Measurements from ENCODE around the gene STK32A. TPM values are rescaled to one million over a fixed set of nuclear protein-coding genes. Genes with fewer than 3 reads are reported as not detected.
"Not testable (repeated sequence)": the region's sequence is repeated elsewhere in the genome, so short reads cannot be mapped to it uniquely, and the experiment has no call there.

STK32A gene
- total and polyA plus RNA-seq, 9 of the 15 experiments (the other 6 are each of a cell fraction or from before 2014, with no cell fraction given), result not detected

DNA sequence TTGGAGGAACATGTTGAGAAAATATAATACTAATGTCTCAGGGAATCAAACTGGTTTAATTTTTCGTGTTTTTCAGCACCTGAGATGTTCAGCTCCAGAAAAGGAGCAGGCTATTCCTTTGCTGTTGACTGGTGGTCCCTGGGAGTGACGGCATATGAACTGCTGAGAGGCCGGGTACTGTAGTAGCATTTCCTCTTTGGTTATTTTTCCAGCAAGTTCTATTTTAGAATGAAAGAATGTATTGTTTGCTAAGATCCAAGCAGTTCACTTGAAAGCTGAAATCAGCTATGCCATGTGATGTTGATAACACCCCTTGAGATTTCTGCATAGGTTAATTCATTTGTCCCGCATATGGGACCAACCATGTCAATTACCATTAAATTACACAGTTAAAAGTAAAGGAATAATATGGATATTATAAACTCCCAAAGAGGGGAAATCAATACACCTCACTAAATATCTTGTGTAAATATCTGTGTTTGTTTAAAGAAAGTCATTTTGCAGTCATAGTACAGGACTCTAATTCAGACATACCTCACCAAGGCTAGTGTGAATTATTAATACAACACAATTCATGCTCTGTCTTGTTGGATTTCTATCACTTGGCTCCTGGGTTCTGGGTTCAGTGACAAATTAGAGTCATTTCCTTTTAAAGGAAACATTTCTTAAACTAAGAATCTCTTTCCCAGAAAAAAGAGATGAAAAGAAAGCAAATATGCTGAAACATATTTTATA lies 126.8 kb downstream of the STK32A start:
- WGBS (ENCODE audit: insufficient coverage, low coverage, missing lambda C conversion rate), result 0% methylated on average over 4 of the region's 4 CpGs
- no TSS peak for BruUV-seq (replicated peaks)
- no peaks in the 10 kb centered on the region for H3K4me1 ChIP-seq (replicated peaks in 1 of 2; ENCODE audit: control insufficient read depth in 2 of 2, insufficient read depth in 2 of 2, low read length in 2 of 2)
- no peak overlapping the region for H3K9ac ChIP-seq (ENCODE audit: insufficient read depth in 1 of 2, low read depth in 2 of 2, low read length in 2 of 2)
- no peaks in the 10 kb centered on the region for H3K9me3 ChIP-seq (replicated peaks; ENCODE audit: control insufficient read depth, insufficient read depth, low read depth, low read length)
- ChIA-PET CTCF (ENCODE audit: low intra/inter-chr PET ratio) (no interaction called here), POLR2A (no interaction called here)
- H3K27me3 ChIP-seq (ENCODE audit: control insufficient read depth in 2 of 2, insufficient read depth in 2 of 2, low read length in 2 of 2), result no peaks in the 10 kb centered on the region
- in situ Hi-C loops (cut with MboI) (no loop called here), intact Hi-C loops (cut with micrococcal nuclease) (no loop called here)
- no peak overlapping the region for H3K4me2 ChIP-seq (ENCODE audit: insufficient read depth, low read length)
- no peak overlapping the region for H3K27ac ChIP-seq (ENCODE audit: extremely low read depth, low read depth, low read length)
- H3K79me2 ChIP-seq (ENCODE audit: control insufficient read depth, insufficient read depth, low read length), result no peaks in the 10 kb centered on the region
- FAIRE-seq (no peak), ATAC-seq (no peak), DNase-seq (ENCODE audit: extremely low read depth in 1 of 4, low spot score in 3 of 4) (no peak)
- H3K36me3 ChIP-seq (ENCODE audit: control insufficient read depth, insufficient read depth, low read length), result no peaks in the 10 kb centered on the region
- H3K4me3 ChIP-seq, result no peak overlapping the region
- no peak for TF ChIP-seq PHF20 (IDR thresholded peaks at IDR 0.05; ENCODE audit: partially characterized antibody)
- no peak for TF ChIP-seq SMAD2 (IDR thresholded peaks at IDR 0.05; ENCODE audit: low read depth, low read length)
- TF ChIP-seq FOXJ2 (tag; IDR thresholded peaks at IDR 0.05), result no peak
- no peaks in the 10 kb centered on the region for H3K9me1 ChIP-seq (ENCODE audit: control insufficient read depth, insufficient read depth, low read length)
- no peaks in the 10 kb centered on the region for H4K20me1 ChIP-seq (replicated peaks; ENCODE audit: control insufficient read depth, insufficient read depth, low read length)
- no peak overlapping the region for H2AFZ ChIP-seq (ENCODE audit: low read depth, low read length)

DNA sequence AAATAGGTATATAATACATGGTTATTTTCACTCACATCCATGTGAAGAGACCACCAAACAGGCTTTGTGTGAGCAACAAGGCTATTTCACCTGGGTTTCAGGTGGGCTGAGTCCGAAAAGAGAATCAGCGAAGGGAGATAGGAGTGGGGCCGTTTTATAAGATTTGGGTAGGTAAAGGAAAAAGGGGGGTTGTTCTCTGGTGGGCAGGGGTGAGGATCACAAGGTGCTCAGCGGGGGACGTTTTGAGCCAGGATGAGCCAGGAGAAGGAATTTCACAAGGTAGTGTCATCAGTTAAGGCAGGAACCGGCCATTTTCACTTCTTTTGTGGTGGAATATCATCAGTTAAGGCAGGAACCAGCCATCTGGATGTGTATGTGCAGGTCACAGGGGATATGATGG lies 132.6 kb downstream of the STK32A start:
- intact Hi-C loops (cut with micrococcal nuclease); DNase-seq (ENCODE audit: extremely low read depth in 1 of 4, low spot score in 3 of 4); H3K79me2 ChIP-seq (ENCODE audit: control insufficient read depth, insufficient read depth, low read length); BruUV-seq (replicated peaks); H3K9ac ChIP-seq (ENCODE audit: insufficient read depth in 1 of 2, low read depth in 2 of 2, low read length in 2 of 2); H3K4me2 ChIP-seq (ENCODE audit: insufficient read depth, low read length); FAIRE-seq; H3K36me3 ChIP-seq (ENCODE audit: control insufficient read depth, insufficient read depth, low read length); H3K9me1 ChIP-seq (ENCODE audit: control insufficient read depth, insufficient read depth, low read length); H4K20me1 ChIP-seq (replicated peaks; ENCODE audit: control insufficient read depth, insufficient read depth, low read length); H3K4me1 ChIP-seq (replicated peaks in 1 of 2; ENCODE audit: control insufficient read depth in 2 of 2, insufficient read depth in 2 of 2, low read length in 2 of 2); H3K27me3 ChIP-seq (ENCODE audit: control insufficient read depth in 2 of 2, insufficient read depth in 2 of 2, low read length in 2 of 2); POLR2A ChIA-PET; H3K9me3 ChIP-seq (replicated peaks; ENCODE audit: control insufficient read depth, insufficient read depth, low read depth, low read length); H3K27ac ChIP-seq (ENCODE audit: extremely low read depth, low read depth, low read length); ATAC-seq; in situ Hi-C loops (cut with MboI); H2AFZ ChIP-seq (ENCODE audit: low read depth, low read length); CTCF ChIA-PET (ENCODE audit: low intra/inter-chr PET ratio); H3K4me3 ChIP-seq: not testable (repeated sequence)
- 2% methylated on average over 6 of the region's 6 CpGs for WGBS (ENCODE audit: insufficient coverage, low coverage, missing lambda C conversion rate)
